Nucleus accumbens (tissue), 56 donors: Measurements from ENCODE around the gene MMP17.
A peak's percentile ranks its signal among the peaks of the same experiment; 100 is the strongest.

Experiments used
- DNase-seq, 56 donors: peaks; one replicate each; lab custom pipeline; 2025; lab: John Stamatoyannopoulos, UW

MMP17 gene

GRCh38 chr12:131829791-131830334, 1.7 kb downstream of the MMP17 start:
- peak in 2 of 56 donors; percentile 57 to 69 for DNase-seq

DNA sequence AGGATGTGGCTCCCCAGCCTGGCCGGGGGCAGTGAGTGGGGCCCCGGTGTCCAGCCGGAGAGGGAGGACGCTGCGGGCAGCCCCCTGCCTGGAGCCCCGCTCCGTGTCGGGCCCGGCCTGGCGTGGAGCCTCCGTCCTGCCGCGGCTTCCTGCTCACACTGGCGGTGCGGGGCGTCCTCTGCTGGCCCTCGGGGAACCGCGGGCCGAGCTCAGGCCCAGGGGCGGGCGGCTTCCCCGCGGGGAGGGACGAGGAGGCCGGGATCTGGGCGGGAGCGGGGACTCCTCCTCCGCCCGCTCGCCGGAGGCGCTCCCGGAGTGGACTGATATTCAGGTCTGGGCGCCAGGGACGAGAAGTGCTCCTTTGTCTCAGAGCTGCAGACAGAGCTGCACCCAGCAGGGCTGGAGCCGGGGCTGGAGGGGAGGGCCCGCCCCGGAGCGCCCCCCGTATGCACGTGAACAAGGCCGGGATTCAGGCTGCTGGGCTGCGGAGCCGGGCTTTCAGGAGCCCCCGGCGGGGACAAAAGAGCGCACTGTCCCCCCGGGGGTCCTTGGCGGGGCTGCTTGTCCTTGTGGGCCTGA, 2.2 kb downstream of the MMP17 start:
- DNase-seq = peak in 54 of 56 donors; percentile 21 to 86 (median 71)

DNA sequence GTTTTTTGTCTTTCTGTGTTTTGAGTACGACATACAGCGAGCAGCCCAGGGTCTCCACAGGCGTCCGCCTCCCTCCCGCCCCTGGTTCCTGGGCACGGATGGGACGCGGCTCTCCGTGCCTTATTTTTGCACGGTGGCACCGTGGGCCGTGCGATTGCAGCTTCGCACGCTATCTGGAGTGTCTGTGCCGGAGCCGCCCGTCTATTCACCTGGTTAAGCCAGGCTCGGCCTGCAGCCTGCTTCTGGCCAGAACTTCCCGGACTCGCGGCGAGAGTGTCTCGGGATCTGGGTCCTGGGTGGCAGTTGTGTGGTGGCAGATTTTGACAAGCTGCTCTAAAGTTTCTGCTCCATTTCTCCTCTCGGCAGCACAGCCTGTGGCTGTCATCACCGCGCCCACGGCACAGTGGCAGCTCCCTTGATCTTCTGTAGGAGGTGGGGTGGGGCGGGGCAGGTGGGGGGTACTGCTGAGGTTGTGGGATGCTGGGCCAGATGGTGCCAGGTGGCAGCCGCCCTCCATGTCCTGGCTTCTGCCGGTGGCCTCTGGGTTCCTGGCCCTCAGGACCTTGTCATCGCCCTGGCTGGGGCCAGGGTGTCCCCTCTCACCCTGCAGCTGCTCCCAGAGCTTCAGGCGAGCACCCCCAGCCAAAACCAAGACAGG, 2.9 kb downstream of the MMP17 start:
- DNase-seq = peak in 37 of 56 donors; percentile 33 to 82 (median 57)

GRCh38 chr12:131831635-131832041, 3.4 kb downstream of the MMP17 start:
- DNase-seq = peak in 24 of 56 donors; percentile 9 to 76 (median 42)

DNA sequence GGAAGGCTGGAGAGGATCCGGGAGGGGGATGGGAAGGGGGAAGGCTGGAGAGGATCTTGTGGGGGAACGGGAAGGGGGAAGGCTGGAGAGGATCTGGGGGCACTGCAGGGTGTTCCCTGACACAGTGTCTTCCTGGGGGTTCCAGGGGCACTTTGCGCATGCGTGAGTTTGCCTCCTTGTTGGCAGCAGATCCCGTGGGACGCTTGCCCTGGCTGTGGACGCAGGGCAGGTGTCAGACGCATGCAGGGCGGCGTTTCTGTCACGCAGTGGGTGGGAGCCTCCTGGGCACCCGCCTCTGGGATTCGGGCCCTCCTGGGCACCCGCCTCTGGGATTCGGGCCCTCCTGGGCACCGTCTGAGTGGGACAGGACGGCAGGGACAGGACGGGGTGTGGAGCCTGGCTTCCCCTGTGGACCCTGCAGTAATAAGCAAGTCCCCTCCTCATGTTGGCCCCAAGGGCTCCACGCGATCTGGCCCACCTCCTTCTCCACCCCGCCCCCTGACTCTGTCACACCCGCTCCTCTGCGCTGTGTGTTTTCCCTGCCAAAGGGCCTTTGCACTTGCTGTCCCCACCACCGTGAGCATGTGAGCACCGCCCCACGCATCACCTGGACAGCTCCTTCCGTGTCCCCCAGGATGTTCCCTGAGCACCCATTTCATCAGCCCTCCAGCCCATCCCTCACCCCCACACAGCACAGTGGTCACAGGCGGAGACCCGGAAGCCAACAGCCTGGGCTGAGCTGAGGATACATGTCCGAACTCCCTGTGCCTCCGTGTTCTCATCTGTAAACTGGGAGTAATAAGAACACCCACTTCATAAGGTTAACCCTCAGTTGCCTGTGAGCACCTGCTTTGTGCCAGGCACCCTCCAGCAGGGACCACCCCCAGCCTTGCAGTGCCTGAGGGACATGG, 4.4 kb downstream of the MMP17 start:
- peak in 46 of 56 donors; percentile 12 to 80 (median 46) for DNase-seq

GRCh38 chr12:131833288-131833895, 5.2 kb downstream of the MMP17 start:
- DNase-seq = no peak

- peak in 39 of 56 donors; percentile 11 to 87 (median 58) for DNase-seq
These were observed 5.9 kb downstream of the MMP17 start for GRCh38 chr12:131833896-131834641.

DNA sequence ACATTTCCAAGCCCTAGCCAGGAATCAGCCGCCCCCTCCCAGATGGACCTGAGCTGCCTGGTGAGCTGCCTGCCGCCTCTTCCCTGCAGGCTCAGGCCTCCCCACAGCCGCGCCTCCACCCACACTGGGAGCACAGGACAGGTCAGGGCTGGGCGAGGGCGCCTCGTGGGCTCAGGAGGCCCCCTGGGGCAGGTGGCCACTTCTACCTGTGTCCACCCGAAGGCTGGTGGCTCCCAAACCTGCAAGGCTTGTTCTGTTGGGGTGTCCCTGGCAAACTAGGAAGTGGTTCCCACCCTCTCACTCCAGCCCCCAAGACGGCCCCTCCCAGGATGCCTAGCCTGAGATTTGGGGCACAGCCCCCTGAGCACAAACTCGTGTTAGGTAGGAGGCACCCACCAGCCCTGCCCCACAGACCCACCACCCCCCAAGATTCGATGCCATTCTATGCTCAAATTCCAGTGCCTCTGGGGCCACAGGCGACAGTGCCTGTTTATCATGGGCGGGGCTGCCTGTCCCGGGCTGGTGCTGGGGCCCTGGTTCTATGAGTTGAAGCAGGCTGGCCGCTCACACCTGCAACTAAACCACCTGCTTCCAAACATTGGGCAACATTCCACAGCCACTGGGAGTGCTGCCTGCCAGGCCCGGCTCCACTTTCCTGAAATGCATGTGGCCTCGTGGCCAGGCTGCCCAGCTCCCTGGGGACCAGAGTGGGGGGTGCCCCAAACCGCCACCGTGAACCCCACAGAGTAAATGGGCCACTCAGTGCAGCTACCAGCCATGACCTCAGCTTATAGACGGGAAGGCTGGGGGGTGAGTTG, 6.8 kb downstream of the MMP17 start:
- no peak for DNase-seq

DNA sequence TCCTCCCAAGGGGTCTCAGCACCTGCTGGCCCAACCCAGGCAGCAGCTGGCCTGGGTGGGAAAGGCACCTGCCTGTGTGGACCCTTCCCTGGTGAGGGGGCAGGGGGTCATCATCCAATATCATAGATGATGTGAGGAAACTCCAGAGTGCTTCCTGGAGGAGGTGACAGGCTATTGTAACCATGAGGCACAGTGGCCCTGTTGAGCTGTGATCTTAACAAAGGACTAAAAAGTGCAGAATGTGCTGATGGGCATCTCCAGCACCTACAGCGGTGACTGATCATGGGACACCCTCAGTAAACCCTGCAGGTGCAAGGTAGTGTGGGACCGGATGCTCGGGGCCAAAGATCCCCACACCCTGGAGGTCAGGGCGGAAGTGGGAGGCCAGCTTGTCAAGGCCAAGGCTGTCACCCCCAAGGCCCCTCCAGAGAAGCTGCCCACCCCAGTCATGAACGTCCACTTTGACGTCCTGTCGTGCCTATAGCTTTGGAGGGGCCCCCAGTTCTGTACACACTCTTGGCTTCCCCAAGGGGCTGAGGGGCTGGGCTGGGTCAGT, 7.5 kb downstream of the MMP17 start:
- no peak for DNase-seq

DNA sequence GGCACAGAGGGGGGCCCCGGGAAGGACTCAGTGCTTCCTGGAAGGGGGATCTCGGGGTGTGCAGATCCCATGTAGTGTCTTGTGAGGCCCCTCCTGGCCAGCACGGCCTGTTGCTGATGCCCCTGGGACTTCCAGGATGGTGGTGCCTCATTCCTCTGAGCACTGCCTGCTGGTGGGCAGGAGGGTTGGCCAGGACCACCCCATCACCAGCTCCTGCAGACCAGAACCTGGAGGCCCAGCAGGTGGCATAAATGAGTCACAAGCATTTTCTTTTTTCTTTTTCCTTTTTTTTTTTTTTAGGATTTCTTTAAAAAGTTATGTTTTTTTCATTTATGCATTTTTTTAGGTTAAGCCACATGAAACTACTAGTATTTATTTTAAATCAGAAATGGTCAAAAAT, 8.0 kb downstream of the MMP17 start:
- no peak for DNase-seq

GRCh38 chr12:131836714-131837397, 8.7 kb downstream of the MMP17 start:
- DNase-seq = no peak

GRCh38 chr12:131840643-131841416, 12.6 kb downstream of the MMP17 start:
- no peak for DNase-seq

- no peak for DNase-seq
These were observed 13.4 kb downstream of the MMP17 start for GRCh38 chr12:131841547-131841946.

DNA sequence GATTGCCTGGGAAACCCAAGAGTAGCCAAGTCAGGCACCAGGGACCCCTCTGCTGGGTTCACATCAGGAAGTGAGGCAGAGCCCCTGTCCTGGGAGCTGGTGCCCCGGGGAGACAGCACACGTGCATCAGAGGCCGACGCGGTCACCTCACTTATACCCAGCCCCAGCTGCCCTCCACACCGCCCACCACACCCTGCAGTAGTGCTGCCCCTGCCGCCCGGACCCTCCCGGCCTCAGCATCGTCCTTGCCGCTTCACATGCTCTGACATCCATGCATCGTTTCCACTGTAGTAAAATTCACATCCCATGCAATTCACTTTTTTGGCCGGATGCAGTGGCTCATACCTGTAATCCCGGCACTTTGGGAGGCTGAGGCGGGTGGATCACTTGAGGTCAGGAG, 14.0 kb downstream of the MMP17 start:
- DNase-seq = no peak

GRCh38 chr12:131843527-131843926, 15.3 kb downstream of the MMP17 start:
- DNase-seq = no peak

GRCh38 chr12:131844140-131844539, 15.9 kb downstream of the MMP17 start:
- no peak for DNase-seq

DNA sequence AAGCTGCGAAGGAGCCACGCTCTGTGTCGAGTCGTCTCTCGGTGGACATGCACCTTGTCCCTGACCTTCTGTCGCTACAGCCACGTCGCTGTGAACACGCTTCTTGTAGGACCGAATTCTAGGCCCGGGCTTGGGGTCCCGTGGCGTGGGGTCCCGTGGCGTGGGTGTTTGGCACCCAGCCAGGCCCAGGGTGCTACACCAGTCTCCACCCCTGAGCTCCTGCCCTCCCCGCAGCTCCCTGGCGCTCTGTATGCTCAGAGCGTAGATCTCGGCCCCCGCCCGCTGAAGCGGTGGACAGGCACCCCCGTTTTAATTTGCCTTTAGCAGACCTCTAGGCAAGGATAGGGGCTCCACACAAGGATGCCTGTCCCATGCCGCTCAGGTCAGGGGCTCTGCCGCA, 16.5 kb downstream of the MMP17 start:
- no peak for DNase-seq
